ENCODE data around the gene GPAM. TPM values are rescaled to one million over a fixed set of nuclear protein-coding genes. Genes with fewer than 3 reads are reported as not detected.

Gene GPAM
- total and polyA plus RNA-seq, 2 donors, result 3.5 to 7.8 TPM

- Histone ChIP-seq H3K4me1 (ENCODE audit: control insufficient read depth in 2 of 2, insufficient read depth in 2 of 2, low read length in 2 of 2) (no peaks in the 10 kb centered on the region), H3K9me3 (ENCODE audit: control insufficient read depth in 2 of 2, insufficient read depth in 1 of 2, low read length in 1 of 2) (no peaks in the 10 kb centered on the region), H3K4me3 (ENCODE audit: low read length in 2 of 2) (no peak overlapping the region), H3K36me3 (ENCODE audit: control insufficient read depth in 2 of 2, insufficient read depth in 2 of 2, low read length in 1 of 2) (no peaks in the 10 kb centered on the region), H3K27me3 (ENCODE audit: control insufficient read depth in 2 of 2, insufficient read depth in 1 of 2, low read length in 1 of 2) (no peaks in the 10 kb centered on the region), H3K27ac (ENCODE audit: low read depth in 1 of 2, low read length in 1 of 2) (no peak overlapping the region)
- no peak for DNase-seq (ENCODE audit: low read depth in 6 of 9, low spot score in 9 of 9)
- 94% methylated on average over 4 of the region's 4 CpGs for WGBS
Observed at GRCh38 chr10:112135604-112136003, 48.0 kb downstream of the GPAM start.

- H3K9me3 ChIP-seq (ENCODE audit: control insufficient read depth in 2 of 2, insufficient read depth in 1 of 2, low read length in 1 of 2), result no peaks in the 10 kb centered on the region
- no peaks in the 10 kb centered on the region for H3K36me3 ChIP-seq (ENCODE audit: control insufficient read depth in 2 of 2, insufficient read depth in 2 of 2, low read length in 1 of 2)
- no peak for DNase-seq (ENCODE audit: low read depth in 6 of 9, low spot score in 9 of 9)
- no peak overlapping the region for H3K4me3 ChIP-seq (ENCODE audit: low read length in 2 of 2)
- H3K27ac ChIP-seq (ENCODE audit: low read depth in 1 of 2, low read length in 1 of 2), result no peak overlapping the region
- 74% methylated on average over 4 of the region's 4 CpGs for WGBS
- no peaks in the 10 kb centered on the region for H3K4me1 ChIP-seq (ENCODE audit: control insufficient read depth in 2 of 2, insufficient read depth in 2 of 2, low read length in 2 of 2)
- H3K27me3 ChIP-seq (ENCODE audit: control insufficient read depth in 2 of 2, insufficient read depth in 1 of 2, low read length in 1 of 2), result no peaks in the 10 kb centered on the region
Observed at GRCh38 chr10:112132435-112132834, 51.1 kb downstream of the GPAM start.

- H3K4me3 ChIP-seq (ENCODE audit: low read length in 2 of 2), result no peak overlapping the region
- no peaks in the 10 kb centered on the region for H3K4me1 ChIP-seq (ENCODE audit: control insufficient read depth in 2 of 2, insufficient read depth in 2 of 2, low read length in 2 of 2)
- DNase-seq (ENCODE audit: low read depth in 6 of 9, low spot score in 9 of 9), result no peak
- no peaks in the 10 kb centered on the region for H3K27me3 ChIP-seq (ENCODE audit: control insufficient read depth in 2 of 2, insufficient read depth in 1 of 2, low read length in 1 of 2)
- H3K9me3 ChIP-seq (ENCODE audit: control insufficient read depth in 2 of 2, insufficient read depth in 1 of 2, low read length in 1 of 2), result no peaks in the 10 kb centered on the region
- H3K36me3 ChIP-seq (ENCODE audit: control insufficient read depth in 2 of 2, insufficient read depth in 2 of 2, low read length in 1 of 2), result no peaks in the 10 kb centered on the region
- 81% methylated on average over 3 of the region's 3 CpGs for WGBS
- no peak overlapping the region for H3K27ac ChIP-seq (ENCODE audit: low read depth in 1 of 2, low read length in 1 of 2)
Observed at GRCh38 chr10:112131996-112132395, 51.6 kb downstream of the GPAM start.

- Histone ChIP-seq H3K9me3 (ENCODE audit: control insufficient read depth in 2 of 2, insufficient read depth in 1 of 2, low read length in 1 of 2) (no peaks in the 10 kb centered on the region), H3K27ac (ENCODE audit: low read depth in 1 of 2, low read length in 1 of 2) (no peak overlapping the region), H3K4me3 (ENCODE audit: low read length in 2 of 2) (no peak overlapping the region), H3K36me3 (ENCODE audit: control insufficient read depth in 2 of 2, insufficient read depth in 2 of 2, low read length in 1 of 2) (no peaks in the 10 kb centered on the region), H3K27me3 (ENCODE audit: control insufficient read depth in 2 of 2, insufficient read depth in 1 of 2, low read length in 1 of 2) (no peaks in the 10 kb centered on the region), H3K4me1 (ENCODE audit: control insufficient read depth in 2 of 2, insufficient read depth in 2 of 2, low read length in 2 of 2) (no peaks in the 10 kb centered on the region)
- DNase-seq (ENCODE audit: low read depth in 6 of 9, low spot score in 9 of 9), result no peak
- 72% methylated on average over 11 of the region's 11 CpGs for WGBS
Observed at GRCh38 chr10:112131346-112131745, 52.2 kb downstream of the GPAM start.

- WGBS, result 85% methylated on average over 5 of the region's 5 CpGs
- Histone ChIP-seq H3K4me1 (ENCODE audit: control insufficient read depth in 2 of 2, insufficient read depth in 2 of 2, low read length in 2 of 2) (no peaks in the 10 kb centered on the region), H3K4me3 (ENCODE audit: low read length in 2 of 2) (no peak overlapping the region), H3K27me3 (ENCODE audit: control insufficient read depth in 2 of 2, insufficient read depth in 1 of 2, low read length in 1 of 2) (no peaks in the 10 kb centered on the region), H3K9me3 (ENCODE audit: control insufficient read depth in 2 of 2, insufficient read depth in 1 of 2, low read length in 1 of 2) (no peaks in the 10 kb centered on the region), H3K27ac (ENCODE audit: low read depth in 1 of 2, low read length in 1 of 2) (no peak overlapping the region), H3K36me3 (ENCODE audit: control insufficient read depth in 2 of 2, insufficient read depth in 2 of 2, low read length in 1 of 2) (no peaks in the 10 kb centered on the region)
- no peak for DNase-seq (ENCODE audit: low read depth in 6 of 9, low spot score in 9 of 9)
Observed at GRCh38 chr10:112126901-112127300, 56.7 kb downstream of the GPAM start.

- H3K36me3 ChIP-seq (ENCODE audit: control insufficient read depth in 2 of 2, insufficient read depth in 2 of 2, low read length in 1 of 2), result no peaks in the 10 kb centered on the region
- WGBS, result 97% methylated on average over 5 of the region's 5 CpGs
- no peaks in the 10 kb centered on the region for H3K4me1 ChIP-seq (ENCODE audit: control insufficient read depth in 2 of 2, insufficient read depth in 2 of 2, low read length in 2 of 2)
- no peak for DNase-seq (ENCODE audit: low read depth in 6 of 9, low spot score in 9 of 9)
- H3K27me3 ChIP-seq (ENCODE audit: control insufficient read depth in 2 of 2, insufficient read depth in 1 of 2, low read length in 1 of 2), result no peaks in the 10 kb centered on the region
- H3K9me3 ChIP-seq (ENCODE audit: control insufficient read depth in 2 of 2, insufficient read depth in 1 of 2, low read length in 1 of 2), result no peaks in the 10 kb centered on the region
- no peak overlapping the region for H3K4me3 ChIP-seq (ENCODE audit: low read length in 2 of 2)
- H3K27ac ChIP-seq (ENCODE audit: low read depth in 1 of 2, low read length in 1 of 2), result no peak overlapping the region
Observed at GRCh38 chr10:112126172-112126571, 57.4 kb downstream of the GPAM start.

- H3K27me3 ChIP-seq (ENCODE audit: control insufficient read depth in 2 of 2, insufficient read depth in 1 of 2, low read length in 1 of 2), result no peaks in the 10 kb centered on the region
- 91% methylated on average over 3 of the region's 3 CpGs for whole genome bisulfite sequencing
- H3K9me3 ChIP-seq (ENCODE audit: control insufficient read depth in 2 of 2, insufficient read depth in 1 of 2, low read length in 1 of 2), result no peaks in the 10 kb centered on the region
- H3K4me3 ChIP-seq (ENCODE audit: low read length in 2 of 2), result no peak overlapping the region
- no peak overlapping the region for H3K27ac ChIP-seq (ENCODE audit: low read depth in 1 of 2, low read length in 1 of 2)
- no peaks in the 10 kb centered on the region for H3K36me3 ChIP-seq (ENCODE audit: control insufficient read depth in 2 of 2, insufficient read depth in 2 of 2, low read length in 1 of 2)
- H3K4me1 ChIP-seq (ENCODE audit: control insufficient read depth in 2 of 2, insufficient read depth in 2 of 2, low read length in 2 of 2), result no peaks in the 10 kb centered on the region
- no peak for DNase-seq (ENCODE audit: low read depth in 6 of 9, low spot score in 9 of 9)
Observed at GRCh38 chr10:112124866-112125265, 58.7 kb downstream of the GPAM start.

- Histone ChIP-seq H3K9me3 (ENCODE audit: control insufficient read depth in 2 of 2, insufficient read depth in 1 of 2, low read length in 1 of 2) (no peaks in the 10 kb centered on the region), H3K27ac (ENCODE audit: low read depth in 1 of 2, low read length in 1 of 2) (no peak overlapping the region), H3K4me1 (ENCODE audit: control insufficient read depth in 2 of 2, insufficient read depth in 2 of 2, low read length in 2 of 2) (no peaks in the 10 kb centered on the region), H3K36me3 (ENCODE audit: control insufficient read depth in 2 of 2, insufficient read depth in 2 of 2, low read length in 1 of 2) (no peaks in the 10 kb centered on the region), H3K27me3 (ENCODE audit: control insufficient read depth in 2 of 2, insufficient read depth in 1 of 2, low read length in 1 of 2) (no peaks in the 10 kb centered on the region), H3K4me3 (ENCODE audit: low read length in 2 of 2) (no peak overlapping the region)
- DNase-seq (ENCODE audit: low read depth in 6 of 9, low spot score in 9 of 9), result no peak
- 87% methylated on average over 4 of the region's 4 CpGs for WGBS
Observed at GRCh38 chr10:112122827-112123226, 60.7 kb downstream of the GPAM start.

- H3K9me3 ChIP-seq (ENCODE audit: control insufficient read depth in 2 of 2, insufficient read depth in 1 of 2, low read length in 1 of 2), result no peaks in the 10 kb centered on the region
- no peak overlapping the region for H3K27ac ChIP-seq (ENCODE audit: low read depth in 1 of 2, low read length in 1 of 2)
- WGBS, result 92% methylated on average over 4 of the region's 4 CpGs
- H3K36me3 ChIP-seq (ENCODE audit: control insufficient read depth in 2 of 2, insufficient read depth in 2 of 2, low read length in 1 of 2), result no peaks in the 10 kb centered on the region
- H3K27me3 ChIP-seq (ENCODE audit: control insufficient read depth in 2 of 2, insufficient read depth in 1 of 2, low read length in 1 of 2), result no peaks in the 10 kb centered on the region
- H3K4me1 ChIP-seq (ENCODE audit: control insufficient read depth in 2 of 2, insufficient read depth in 2 of 2, low read length in 2 of 2), result no peaks in the 10 kb centered on the region
- H3K4me3 ChIP-seq (ENCODE audit: low read length in 2 of 2), result no peak overlapping the region
- no peak for DNase-seq (ENCODE audit: low read depth in 6 of 9, low spot score in 9 of 9)
Observed at GRCh38 chr10:112120491-112120890, 63.1 kb downstream of the GPAM start.

Measured in thymus (tissue), 11 donors.